Measurements from ENCODE around the gene GREM1. TPM values are rescaled to one million over a fixed set of nuclear protein-coding genes. Genes with fewer than 3 reads are reported as not detected.

Gene GREM1
- total RNA-seq, 1 donor = 499 TPM

DNA sequence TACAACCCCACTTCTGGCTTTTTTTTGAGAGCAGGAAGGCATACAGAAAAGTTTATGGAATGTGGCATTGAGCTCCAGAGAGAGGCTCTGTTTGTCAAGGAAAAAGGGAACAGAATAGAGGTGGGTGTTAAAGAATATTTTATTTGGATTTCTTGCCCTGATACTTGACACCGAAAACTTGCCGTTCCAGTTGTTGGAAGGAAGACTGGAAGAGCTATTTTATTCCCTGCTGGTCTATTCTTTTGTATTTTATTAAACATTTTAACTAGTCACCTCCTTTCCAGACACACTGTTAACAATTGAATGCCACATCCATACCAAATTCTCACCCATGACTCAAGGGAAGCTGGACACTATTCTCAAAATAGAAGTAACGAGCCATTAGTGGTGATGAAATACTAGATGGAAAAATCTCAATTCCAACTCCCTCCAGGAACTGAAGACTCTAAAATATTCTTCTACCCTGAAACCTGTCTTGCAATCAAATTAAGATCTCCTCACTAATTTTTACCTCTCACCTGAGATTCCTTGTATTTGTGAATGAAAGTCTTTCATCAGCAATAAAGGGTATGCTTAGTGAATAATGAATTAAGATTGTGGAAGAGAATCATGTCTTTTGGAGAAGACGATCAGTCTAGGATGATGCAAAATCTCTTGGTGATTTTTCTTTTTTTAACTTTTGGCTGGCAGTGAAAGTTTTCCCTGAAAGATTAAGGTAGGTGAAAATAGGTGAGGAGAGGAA lies 28.5 kb downstream of the GREM1 start:
- TF ChIP-seq, protein P1, sequence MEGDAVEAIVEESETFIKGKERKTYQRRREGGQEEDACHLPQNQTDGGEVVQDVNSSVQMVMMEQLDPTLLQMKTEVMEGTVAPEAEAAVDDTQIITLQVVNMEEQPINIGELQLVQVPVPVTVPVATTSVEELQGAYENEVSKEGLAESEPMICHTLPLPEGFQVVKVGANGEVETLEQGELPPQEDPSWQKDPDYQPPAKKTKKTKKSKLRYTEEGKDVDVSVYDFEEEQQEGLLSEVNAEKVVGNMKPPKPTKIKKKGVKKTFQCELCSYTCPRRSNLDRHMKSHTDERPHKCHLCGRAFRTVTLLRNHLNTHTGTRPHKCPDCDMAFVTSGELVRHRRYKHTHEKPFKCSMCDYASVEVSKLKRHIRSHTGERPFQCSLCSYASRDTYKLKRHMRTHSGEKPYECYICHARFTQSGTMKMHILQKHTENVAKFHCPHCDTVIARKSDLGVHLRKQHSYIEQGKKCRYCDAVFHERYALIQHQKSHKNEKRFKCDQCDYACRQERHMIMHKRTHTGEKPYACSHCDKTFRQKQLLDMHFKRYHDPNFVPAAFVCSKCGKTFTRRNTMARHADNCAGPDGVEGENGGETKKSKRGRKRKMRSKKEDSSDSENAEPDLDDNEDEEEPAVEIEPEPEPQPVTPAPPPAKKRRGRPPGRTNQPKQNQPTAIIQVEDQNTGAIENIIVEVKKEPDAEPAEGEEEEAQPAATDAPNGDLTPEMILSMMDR (IDR thresholded peaks at IDR 0.05; ENCODE audit: extremely low read depth, low read depth, low read length) = no peak
- Histone ChIP-seq H3K4me1 (ENCODE audit: insufficient read depth, low read length) (peaks cover 22% of the 10 kb centered on the region), H3K79me2 (ENCODE audit: insufficient read depth, low read length) (no peaks in the 10 kb centered on the region), H4K20me1 (ENCODE audit: insufficient read depth, low read length) (no peaks in the 10 kb centered on the region), H3K27ac (ENCODE audit: low read depth, low read length) (peak overlapping the region; percentile 58), H3K36me3 (ENCODE audit: insufficient read depth, low read length) (peaks cover 4% of the 10 kb centered on the region), H3K9me3 (ENCODE audit: low read depth, low read length) (no peaks in the 10 kb centered on the region), H2AFZ (ENCODE audit: low read length) (no peak overlapping the region), H3K4me3 (ENCODE audit: insufficient read depth, low read length) (no peak overlapping the region), H3K4me2 (ENCODE audit: insufficient read depth, low read length) (no peak overlapping the region), H3K27me3 (ENCODE audit: insufficient read depth, low read length) (no peaks in the 10 kb centered on the region)
- no peak for DNase-seq (ENCODE audit: insufficient read length, low spot score, missing footprints)

DNA sequence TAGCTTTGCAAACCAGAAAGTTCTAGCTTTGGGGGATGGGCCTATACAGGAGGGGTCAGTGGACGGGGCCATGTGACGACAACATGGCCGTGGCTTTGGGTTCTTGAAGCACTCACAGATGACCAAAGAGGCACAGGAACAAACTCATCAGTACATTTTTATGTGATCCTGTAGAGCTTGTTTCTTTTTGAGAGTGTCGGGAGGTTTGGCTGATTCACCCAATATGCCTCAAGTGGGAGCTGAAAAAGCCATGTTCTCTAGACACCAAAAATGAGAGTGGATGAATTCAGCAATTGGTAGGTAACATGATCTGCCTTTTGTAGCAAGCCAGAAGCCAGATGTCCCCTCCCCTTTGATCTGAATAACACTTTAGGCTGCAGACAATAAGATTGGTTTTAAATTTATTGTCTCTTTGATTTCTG lies 30.1 kb downstream of the GREM1 start:
- Histone ChIP-seq H3K36me3 (ENCODE audit: insufficient read depth, low read length) (peaks cover 4% of the 10 kb centered on the region), H3K79me2 (ENCODE audit: insufficient read depth, low read length) (no peaks in the 10 kb centered on the region), H3K4me3 (ENCODE audit: insufficient read depth, low read length) (no peak overlapping the region), H2AFZ (ENCODE audit: low read length) (no peak overlapping the region), H4K20me1 (ENCODE audit: insufficient read depth, low read length) (no peaks in the 10 kb centered on the region), H3K4me2 (ENCODE audit: insufficient read depth, low read length) (no peak overlapping the region), H3K27me3 (ENCODE audit: insufficient read depth, low read length) (no peaks in the 10 kb centered on the region), H3K27ac (ENCODE audit: low read depth, low read length) (peak overlapping the region; percentile 58), H3K4me1 (ENCODE audit: insufficient read depth, low read length) (peaks cover 22% of the 10 kb centered on the region), H3K9me3 (ENCODE audit: low read depth, low read length) (no peaks in the 10 kb centered on the region)
- DNase-seq (ENCODE audit: insufficient read length, low spot score, missing footprints) = peak; percentile 18
- TF ChIP-seq, protein P1 (IDR thresholded peaks at IDR 0.05; ENCODE audit: extremely low read depth, low read depth, low read length) = no peak

DNA sequence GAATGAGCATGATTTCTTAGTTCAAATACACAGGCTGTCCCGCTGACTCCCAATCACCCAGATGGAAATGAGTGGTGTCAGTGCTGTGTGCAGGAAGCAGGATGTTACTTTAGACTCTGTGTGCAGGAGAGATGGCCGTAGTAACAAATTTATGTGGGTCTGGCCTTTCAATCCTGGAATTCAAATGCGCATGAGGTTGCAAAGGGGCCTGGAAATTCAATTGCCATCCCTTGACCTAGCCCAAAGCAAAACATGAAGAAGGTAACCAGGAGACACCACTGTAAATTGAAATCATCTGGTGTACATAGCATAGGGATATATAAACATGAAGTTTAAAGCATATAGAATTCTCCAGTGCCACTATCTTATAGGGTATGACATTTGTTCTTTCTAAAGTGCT lies 33.2 kb downstream of the GREM1 start:
- Histone ChIP-seq H4K20me1 (ENCODE audit: insufficient read depth, low read length) (no peaks in the 10 kb centered on the region), H3K79me2 (ENCODE audit: insufficient read depth, low read length) (no peaks in the 10 kb centered on the region), H3K9me3 (ENCODE audit: low read depth, low read length) (no peaks in the 10 kb centered on the region), H3K4me1 (ENCODE audit: insufficient read depth, low read length) (peaks cover 8% of the 10 kb centered on the region), H3K4me2 (ENCODE audit: insufficient read depth, low read length) (no peak overlapping the region), H3K36me3 (ENCODE audit: insufficient read depth, low read length) (peaks cover 4% of the 10 kb centered on the region), H3K27me3 (ENCODE audit: insufficient read depth, low read length) (no peaks in the 10 kb centered on the region), H3K27ac (ENCODE audit: low read depth, low read length) (no peak overlapping the region), H2AFZ (ENCODE audit: low read length) (no peak overlapping the region), H3K4me3 (ENCODE audit: insufficient read depth, low read length) (no peak overlapping the region)
- DNase-seq (ENCODE audit: insufficient read length, low spot score, missing footprints) = no peak
- TF ChIP-seq, protein P1 (IDR thresholded peaks at IDR 0.05; ENCODE audit: extremely low read depth, low read depth, low read length) = no peak

DNA sequence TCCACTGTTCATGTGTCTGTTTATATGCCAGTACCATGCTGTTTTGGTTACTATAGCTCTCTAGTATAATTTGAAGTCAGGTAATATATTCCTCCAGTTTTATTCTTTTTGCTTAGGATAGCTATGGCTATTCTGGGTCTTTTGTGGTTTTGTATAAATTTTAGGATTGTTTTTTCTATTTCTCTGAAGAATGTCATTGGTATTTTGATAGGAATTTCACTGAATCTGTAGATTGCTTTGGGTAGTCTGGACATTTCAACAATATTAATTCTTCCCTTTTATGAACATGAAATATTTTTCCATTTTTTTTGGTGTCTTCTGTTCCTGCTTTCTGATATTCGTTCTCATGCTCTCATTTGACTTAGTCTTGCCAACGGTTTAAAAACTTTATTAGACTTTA lies 39.6 kb downstream of the GREM1 start:
- H3K27me3 ChIP-seq (ENCODE audit: insufficient read depth, low read length) = no peaks in the 10 kb centered on the region
- no peaks in the 10 kb centered on the region for H3K4me1 ChIP-seq (ENCODE audit: insufficient read depth, low read length)
- peaks cover 11% of the 10 kb centered on the region for H3K36me3 ChIP-seq (ENCODE audit: insufficient read depth, low read length)
- H4K20me1 ChIP-seq (ENCODE audit: insufficient read depth, low read length) = no peaks in the 10 kb centered on the region
- H3K9me3 ChIP-seq (ENCODE audit: low read depth, low read length) = peaks cover 3% of the 10 kb centered on the region
- no peak overlapping the region for H2AFZ ChIP-seq (ENCODE audit: low read length)
- TF ChIP-seq, protein P1 (IDR thresholded peaks at IDR 0.05; ENCODE audit: extremely low read depth, low read depth, low read length) = no peak
- no peak overlapping the region for H3K27ac ChIP-seq (ENCODE audit: low read depth, low read length)
- H3K79me2 ChIP-seq (ENCODE audit: insufficient read depth, low read length) = peaks cover 15% of the 10 kb centered on the region
- H3K4me2 ChIP-seq (ENCODE audit: insufficient read depth, low read length) = no peak overlapping the region
- no peak for DNase-seq (ENCODE audit: insufficient read length, low spot score, missing footprints)
- H3K4me3 ChIP-seq (ENCODE audit: insufficient read depth, low read length) = no peak overlapping the region
